NCI-H187 (cell line): ENCODE results near the gene BANP.
A peak's percentile ranks its signal among the peaks of the same experiment; 100 is the strongest.
"Not testable (repeated sequence)": the region's sequence is repeated elsewhere in the genome, so short reads cannot be mapped to it uniquely, and the experiment has no call there.

ENCODE experiments used
- DNase-seq, 2 experiments: peaks; one replicate each; lab custom pipeline; 2025; lab: John Stamatoyannopoulos, UW

Gene BANP

GRCh38 chr16:87926246-87927194 is 24.7 kb upstream of the BANP start:
- peak; percentile 22 to 37 for DNase-seq

GRCh38 chr16:87927195-87927562 is 24.1 kb upstream of the BANP start:
- no peak for DNase-seq

DNA sequence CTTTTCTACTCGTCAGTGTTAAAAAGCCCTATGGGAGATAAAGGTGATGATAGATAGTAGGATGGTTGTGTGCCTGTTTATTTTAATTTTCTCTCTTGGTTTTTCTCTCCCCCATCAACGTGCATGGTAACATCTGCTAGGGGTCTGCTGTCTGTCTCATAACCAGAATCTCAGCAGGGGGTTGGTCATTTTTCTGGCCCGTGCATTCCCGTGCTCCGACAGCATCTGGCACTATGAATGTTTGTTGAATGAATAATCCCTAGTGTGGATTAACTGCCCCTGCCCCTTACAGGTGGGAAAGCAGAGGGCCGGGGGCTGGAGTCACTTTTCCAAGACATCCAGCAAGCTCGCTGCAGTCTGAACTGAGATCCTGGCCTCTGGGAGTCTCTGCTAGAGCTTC is 21.2 kb upstream of the BANP start:
- DNase-seq: no peak

DNA sequence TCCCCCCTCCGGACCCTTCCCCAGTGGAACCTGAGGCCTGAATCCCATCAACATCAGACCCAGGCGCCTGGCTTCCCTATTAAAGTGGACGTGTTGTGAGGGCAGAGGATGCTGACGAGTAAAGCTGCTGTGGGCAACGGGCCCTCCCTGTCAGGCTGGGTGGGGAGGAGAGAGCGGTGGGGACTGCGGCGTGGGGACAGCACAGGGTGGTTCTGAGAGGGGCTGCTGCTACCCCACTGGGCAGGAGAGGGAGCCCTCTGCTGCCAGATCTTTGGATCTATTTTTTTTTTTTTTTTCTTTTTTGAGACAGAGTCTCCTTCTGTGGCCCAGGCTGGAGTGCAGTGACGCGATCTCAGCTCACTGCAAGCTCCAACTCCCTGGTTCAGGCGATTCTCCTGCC is 20.8 kb upstream of the BANP start:
- no peak for DNase-seq

- DNase-seq: no peak
Observed at GRCh38 chr16:87931504-87931903, 19.7 kb upstream of the BANP start.

DNA sequence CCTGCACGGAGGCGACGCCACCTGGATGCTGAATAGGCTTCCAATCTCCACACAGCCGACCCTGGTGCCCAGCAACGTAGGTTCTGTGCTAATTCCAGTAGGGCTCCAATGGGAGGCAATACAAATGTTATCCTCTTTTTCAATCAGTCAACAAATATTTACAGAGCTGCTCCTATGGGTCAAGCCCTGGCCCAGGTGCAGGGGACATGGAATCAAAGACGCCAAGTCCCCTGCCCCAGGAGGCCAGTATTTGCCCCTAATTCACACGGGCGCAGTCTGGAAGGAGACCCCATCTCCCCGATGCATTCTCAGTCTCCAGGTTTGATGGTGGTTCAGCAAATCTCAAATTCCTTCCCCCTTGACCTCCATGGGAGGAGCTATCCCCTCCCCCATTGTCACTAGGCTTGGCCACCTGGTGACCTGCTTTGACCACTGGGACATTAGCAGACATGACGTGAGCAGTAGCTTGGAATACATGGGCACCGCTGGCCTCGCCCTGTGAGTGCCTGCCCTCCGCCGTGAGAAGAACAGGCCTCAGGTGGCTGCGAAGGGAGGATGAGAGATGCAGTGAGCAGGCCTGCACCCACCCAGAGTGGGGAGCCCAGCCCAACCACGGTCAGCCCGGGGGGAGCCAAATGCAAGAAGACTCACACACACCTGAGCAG is 18.6 kb upstream of the BANP start:
- not testable (repeated sequence) for DNase-seq

DNA sequence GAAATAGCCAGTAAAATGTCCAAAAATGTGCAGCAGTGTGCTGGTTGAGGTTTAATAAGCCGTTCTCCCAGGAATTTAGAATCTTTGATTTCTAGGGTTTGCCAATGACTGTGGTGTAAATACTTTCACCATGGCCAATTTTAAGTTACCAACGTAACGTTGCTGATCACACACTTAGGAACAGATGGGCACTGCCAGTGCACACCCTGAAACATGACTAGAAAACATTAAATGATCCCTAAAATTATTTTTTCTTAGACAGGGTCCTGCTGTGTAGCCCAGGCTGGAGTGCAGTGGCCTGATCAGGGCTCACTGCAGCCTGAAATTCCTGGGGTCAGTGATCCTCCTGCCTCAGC is 18.1 kb upstream of the BANP start:
- no peak for DNase-seq

- not testable (repeated sequence) for DNase-seq
Observed at GRCh38 chr16:87934752-87935425, 16.3 kb upstream of the BANP start.

GRCh38 chr16:87936016-87936374 is 15.2 kb upstream of the BANP start:
- DNase-seq: not testable (repeated sequence)

DNA sequence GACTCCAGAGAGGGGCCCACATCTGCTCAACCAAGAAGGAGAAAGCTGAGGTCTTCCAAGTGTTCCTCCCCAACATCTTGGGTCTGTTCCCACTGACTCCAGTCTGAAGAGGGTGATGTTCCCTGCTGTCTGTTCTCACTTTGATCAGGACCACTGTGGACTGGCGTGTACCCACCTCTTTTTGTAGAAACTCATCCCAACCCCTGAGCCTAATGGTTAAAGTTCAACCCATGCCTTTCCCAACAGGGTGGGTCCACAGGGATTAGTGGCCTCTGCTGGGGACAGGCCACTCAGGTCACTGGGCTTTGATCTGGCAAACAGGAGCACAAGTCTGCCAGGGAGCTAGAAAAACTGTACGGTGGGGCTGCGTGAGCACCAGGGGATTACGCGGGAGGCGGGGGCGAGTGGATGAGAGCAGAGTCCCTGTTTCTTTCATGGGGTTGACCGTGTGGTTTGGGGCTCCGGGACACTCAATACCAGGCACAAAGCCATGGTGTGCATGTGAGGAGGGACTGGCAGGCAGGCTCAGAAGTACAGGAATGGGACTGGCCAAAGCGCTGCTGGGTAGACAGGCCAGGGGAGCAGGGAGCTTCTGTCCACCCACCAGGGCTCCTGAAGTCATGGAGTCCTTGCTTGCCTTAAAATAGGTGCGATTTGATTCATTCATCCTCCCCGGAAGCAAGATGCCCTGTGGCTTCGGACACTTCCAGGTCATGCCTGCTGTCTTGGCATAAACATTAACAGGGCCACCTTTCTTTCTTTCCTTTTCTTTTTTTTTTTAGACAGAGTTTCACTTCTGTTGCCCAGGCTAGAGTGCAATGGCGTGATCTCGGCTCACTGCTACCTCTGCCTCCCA is 14.6 kb upstream of the BANP start, which contains the start of gene CA5A:
TSS of gene CA5A (minus strand) at position 155 of the 856 bp plus-strand sequence. CDS start at position 76, 79 bp downstream.
- DNase-seq: no peak

DNA sequence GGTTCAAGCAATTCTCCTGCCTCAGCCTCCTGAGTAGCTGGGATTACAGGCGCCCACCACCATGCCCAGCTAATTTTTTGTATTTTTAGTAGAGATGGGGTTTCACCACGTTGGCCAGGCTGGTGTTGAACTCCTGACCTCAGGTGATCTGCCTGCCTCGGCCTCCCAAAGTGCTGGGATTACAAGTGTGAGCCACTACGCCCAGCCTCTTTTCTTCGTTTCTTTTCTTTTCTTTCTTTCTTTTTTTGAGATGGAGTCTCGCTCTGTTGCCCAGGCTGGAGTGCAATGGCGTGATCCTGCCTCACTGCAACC is 14.0 kb upstream of the BANP start:
- not testable (repeated sequence) for DNase-seq

- DNase-seq: no peak
Observed at GRCh38 chr16:87938412-87938949, 12.8 kb upstream of the BANP start.

GRCh38 chr16:87939562-87940423 is 11.4 kb upstream of the BANP start:
- DNase-seq: no peak

GRCh38 chr16:87942680-87943079 is 8.6 kb upstream of the BANP start:
- no peak for DNase-seq

DNA sequence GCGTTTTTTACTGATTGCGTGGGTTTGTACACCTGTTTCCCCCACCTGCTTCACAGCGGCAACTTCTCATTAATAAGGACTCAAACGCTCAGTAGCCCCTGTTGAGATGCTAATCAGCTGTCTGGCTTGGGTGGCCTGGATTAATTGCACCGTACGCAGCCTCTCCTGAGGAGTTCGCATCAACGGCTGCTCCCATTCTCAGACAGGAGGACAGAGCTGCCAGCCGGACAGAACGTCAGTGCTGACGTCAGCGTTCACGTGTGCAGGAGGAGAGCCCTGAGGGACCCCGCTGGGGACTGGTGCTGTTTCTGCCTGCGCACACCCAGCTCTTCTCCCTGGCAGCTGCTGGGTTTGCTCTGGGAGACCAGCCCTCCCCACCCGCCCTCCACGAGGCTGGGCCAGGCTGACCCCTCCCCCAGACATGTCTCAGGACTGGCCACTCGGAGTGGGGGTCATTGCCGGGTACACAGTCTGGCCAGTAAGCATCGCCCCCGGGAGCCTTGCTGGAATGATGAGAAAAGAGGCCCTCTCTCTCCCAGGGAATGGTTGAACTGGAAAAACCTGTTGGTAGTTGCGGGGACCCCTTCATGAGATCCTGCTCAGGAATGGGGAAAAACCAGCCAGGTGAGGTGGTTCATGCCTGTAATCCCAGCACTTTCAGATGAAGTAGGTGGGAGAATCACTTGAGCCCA is 5.7 kb upstream of the BANP start:
- DNase-seq: peak; percentile 33 to 50

DNA sequence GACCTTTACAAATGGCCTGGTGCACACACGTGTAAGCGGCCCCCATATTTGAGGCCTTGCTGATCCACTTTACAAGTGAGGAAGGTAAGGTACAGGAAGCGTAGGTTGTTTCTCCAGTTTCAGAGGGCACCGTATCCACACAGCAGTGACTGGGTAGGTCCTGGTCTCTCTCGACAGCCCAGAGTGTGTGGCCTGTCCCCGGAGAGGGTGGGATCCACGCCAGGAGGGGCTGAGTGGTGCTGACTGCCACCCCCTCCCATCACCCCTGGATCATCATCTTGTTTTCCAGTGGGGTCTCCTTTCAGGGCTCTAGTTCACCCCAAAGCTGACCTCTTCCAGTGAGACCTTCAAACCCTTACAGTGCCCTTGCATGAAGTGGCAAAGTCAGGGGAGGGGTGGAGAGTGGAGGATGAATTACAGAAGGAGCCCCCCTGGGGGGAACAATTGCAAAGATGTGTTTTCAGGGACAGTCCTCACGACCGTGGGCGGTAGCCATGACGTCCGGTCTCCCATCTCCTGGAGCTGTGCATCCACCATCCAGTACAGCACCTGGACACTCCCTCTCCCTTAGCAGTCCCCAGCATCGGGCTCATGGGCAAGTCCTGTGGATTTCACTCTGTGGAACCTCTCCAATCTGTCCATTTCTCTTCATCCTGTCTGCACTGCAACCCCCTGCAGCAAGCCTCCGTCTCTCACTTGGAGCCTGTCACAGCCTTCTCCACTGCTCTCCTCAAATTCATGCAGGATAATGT is 4.5 kb upstream of the BANP start:
- no peak for DNase-seq

- no peak for DNase-seq
Observed at GRCh38 chr16:87947356-87948118, 3.7 kb upstream of the BANP start.

GRCh38 chr16:87948119-87948545 is 3.1 kb upstream of the BANP start:
- DNase-seq: no peak

- DNase-seq: no peak
Observed at GRCh38 chr16:87948735-87949070, 2.5 kb upstream of the BANP start.
